OCI-LY3 (cell line): ENCODE measurements around the gene IPO11.

Experiments used
- H2AFZ ChIP-seq: fragments of 200-600, 300-600 bp; shearing (Covaris generic); 2 replicates; pipeline ENCODE4 v1.6.0; 2014; ENCODE audit warnings: antibody characterized with exemption, low read depth, low read length
- H3K27ac ChIP-seq: fragments of 200-600, 300-600 bp; sonication (generic); 2 replicates; pipeline ENCODE4 v1.5.1; 2014; ENCODE audit warnings: mild to moderate bottlenecking, low read length, moderate library complexity, mixed read lengths
- H3K27me3 ChIP-seq: fragments of 200-600, 300-600 bp; sonication (generic); 2 replicates; pipeline ENCODE4 v1.6.1; 2014; ENCODE audit warnings: low read depth, low read length, mixed read lengths
- H3K36me3 ChIP-seq: fragments of 200-600, 300-600 bp; sonication (generic); replicated peaks from 2 replicates; pipeline ENCODE3; 2014; ENCODE audit warnings: low read depth, low read length, mixed read lengths
- H3K4me1 ChIP-seq: fragments of 300-600, 200-600 bp; sonication (generic); 2 replicates; pipeline ENCODE4 v1.6.1; 2014; ENCODE audit warnings: low read length, mixed read lengths
- H3K4me2 ChIP-seq: fragments of 200-600, 300-600 bp; sonication (generic); 2 replicates; pipeline ENCODE4 v1.6.1; 2014; ENCODE audit warnings: low read length, mixed read lengths
- H3K4me3 ChIP-seq: fragments of 300-600, 200-600 bp; sonication (generic); 2 replicates; pipeline ENCODE4 v1.5.1; 2014; ENCODE audit warnings: antibody characterized with exemption, mild to moderate bottlenecking, low read length, moderate library complexity
- H3K79me2 ChIP-seq: fragments of 300-600, 200-600 bp; shearing (Covaris generic); 2 replicates; pipeline ENCODE4 v1.6.1; 2014; ENCODE audit warnings: mild to moderate bottlenecking, low read length, mixed read lengths
- H3K9ac ChIP-seq: fragments of 300-600, 200-600 bp; shearing (Covaris generic); 2 replicates; pipeline ENCODE4 v1.6.0; 2014; ENCODE audit warnings: mild to moderate bottlenecking, low read length, moderate library complexity
- H3K9me3 ChIP-seq: fragments of 200-600, 300-600 bp; shearing (Covaris generic); 2 replicates; pipeline ENCODE4 v1.6.1; 2014; ENCODE audit warnings: low read length, mixed read lengths; ENCODE audit not compliant: insufficient read depth
- H4K20me1 ChIP-seq: fragments of 200-600, 300-600 bp; sonication (generic); 2 replicates; pipeline ENCODE4 v1.6.1; 2016; ENCODE audit warnings: low read length, mixed read lengths; ENCODE audit not compliant: insufficient read depth
- CTCF ChIP-seq: fragments of 200-600, 300-600 bp; sonication (generic); IDR thresholded peaks from 2 replicates; pipeline ENCODE4 v1.5.1; 2014; ENCODE audit warnings: antibody characterized with exemption, low read length, low read depth
- EZH2phosphoT487 ChIP-seq: fragments of 200-600 bp; shearing (Covaris generic); IDR thresholded peaks from 2 replicates; pipeline ENCODE4 v1.6.1; 2018; ENCODE audit warnings: antibody characterized with exemption, mixed run types, low read depth

The IPO11 gene

GRCh38 chr5:62550103-62550502 is 137.5 kb downstream of the IPO11 start:
- H3K36me3 ChIP-seq = no peaks in the 10 kb centered on the region
- H3K4me3 ChIP-seq = no peak overlapping the region
- no peaks in the 10 kb centered on the region for H4K20me1 ChIP-seq
- TF ChIP-seq EZH2phosphoT487 (no peak), CTCF (no peak)
- no peak overlapping the region for H3K9ac ChIP-seq
- no peak overlapping the region for H3K4me2 ChIP-seq
- no peak overlapping the region for H2AFZ ChIP-seq
- H3K4me1 ChIP-seq = peaks cover 10% of the 10 kb centered on the region
- H3K27ac ChIP-seq = no peak overlapping the region
- H3K9me3 ChIP-seq = no peaks in the 10 kb centered on the region
- H3K27me3 ChIP-seq = no peaks in the 10 kb centered on the region
- H3K79me2 ChIP-seq = no peaks in the 10 kb centered on the region

- no peak overlapping the region for H3K4me2 ChIP-seq
Measured at GRCh38 chr5:62555930-62556329, 143.4 kb downstream of the IPO11 start.

DNA sequence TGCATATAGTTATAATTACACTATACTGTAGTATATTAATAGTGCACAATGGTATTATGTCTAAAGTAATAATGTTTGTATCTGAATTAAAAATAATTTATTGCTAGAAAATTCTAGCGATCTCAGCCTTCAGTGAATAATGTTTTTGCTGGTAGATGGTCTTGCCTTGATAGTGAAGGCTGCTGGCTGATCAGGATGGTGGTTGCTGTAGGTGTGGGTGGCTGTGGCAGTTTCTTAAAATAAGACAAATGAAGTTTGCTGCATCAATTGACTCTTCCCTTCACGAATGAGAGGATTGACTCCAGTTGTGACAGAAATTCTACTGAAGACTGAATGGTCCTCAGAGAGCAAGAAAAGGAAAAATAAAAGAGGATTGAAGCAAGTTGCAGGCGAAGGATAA is 146.4 kb downstream of the IPO11 start:
- H4K20me1 ChIP-seq = no peaks in the 10 kb centered on the region
- H3K27ac ChIP-seq = no peak overlapping the region
- H3K36me3 ChIP-seq = peaks cover 2% of the 10 kb centered on the region
- H3K4me2 ChIP-seq = no peak overlapping the region
- no peaks in the 10 kb centered on the region for H3K27me3 ChIP-seq
- H2AFZ ChIP-seq = no peak overlapping the region
- H3K79me2 ChIP-seq = no peaks in the 10 kb centered on the region
- TF ChIP-seq CTCF (no peak), EZH2phosphoT487 (no peak)
- no peaks in the 10 kb centered on the region for H3K4me1 ChIP-seq
- no peaks in the 10 kb centered on the region for H3K9me3 ChIP-seq
- no peak overlapping the region for H3K4me3 ChIP-seq
- no peak overlapping the region for H3K9ac ChIP-seq

More at GRCh38 chr5:62555930-62556329, 143.4 kb downstream of the IPO11 start:
- Histone ChIP-seq H4K20me1 (no peaks in the 10 kb centered on the region), H3K36me3 (peaks cover 2% of the 10 kb centered on the region), H2AFZ (no peak overlapping the region), H3K27me3 (no peaks in the 10 kb centered on the region), H3K79me2 (no peaks in the 10 kb centered on the region), H3K4me3 (no peak overlapping the region), H3K9me3 (no peaks in the 10 kb centered on the region), H3K9ac (no peak overlapping the region), H3K27ac (no peak overlapping the region), H3K4me1 (no peaks in the 10 kb centered on the region)
- TF ChIP-seq CTCF (no peak), EZH2phosphoT487 (no peak)

DNA sequence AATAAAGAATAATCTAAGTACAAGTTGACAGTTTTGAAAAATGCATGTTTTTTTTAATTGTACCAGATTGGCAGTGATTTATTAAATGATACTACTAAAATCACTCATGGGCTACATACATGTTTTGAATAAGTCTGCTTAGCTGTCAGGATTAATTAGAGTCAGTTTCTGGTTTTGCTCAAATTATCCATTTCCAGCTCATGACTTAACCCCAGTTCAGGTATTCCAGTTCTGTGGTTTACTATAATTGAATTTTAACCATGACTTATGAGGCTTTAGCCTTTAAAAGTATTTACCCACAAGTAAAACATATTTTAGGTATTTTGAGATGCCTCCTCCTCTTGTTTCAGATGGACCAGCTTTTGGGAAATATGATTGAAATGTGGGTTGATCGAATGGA is 148.2 kb downstream of the IPO11 start:
- Histone ChIP-seq H3K36me3 (peaks cover 2% of the 10 kb centered on the region), H3K79me2 (no peaks in the 10 kb centered on the region), H3K27me3 (no peaks in the 10 kb centered on the region), H3K4me1 (no peaks in the 10 kb centered on the region), H2AFZ (no peak overlapping the region), H3K4me3 (no peak overlapping the region), H3K4me2 (no peak overlapping the region), H3K9me3 (no peaks in the 10 kb centered on the region), H3K9ac (no peak overlapping the region), H4K20me1 (no peaks in the 10 kb centered on the region), H3K27ac (no peak overlapping the region)
- TF ChIP-seq EZH2phosphoT487 (no peak), CTCF (no peak)
